T-helper 9 cell (primary cell): ENCODE data around the gene EXOSC5.
"Not testable (repeated sequence)": the region's sequence is repeated elsewhere in the genome, so short reads cannot be mapped to it uniquely, and the experiment has no call there.

Source experiments
- DNase-seq: peaks from one replicate; pipeline ENCODE4 v3.0.0-alpha.2; 2020

Gene EXOSC5

DNA sequence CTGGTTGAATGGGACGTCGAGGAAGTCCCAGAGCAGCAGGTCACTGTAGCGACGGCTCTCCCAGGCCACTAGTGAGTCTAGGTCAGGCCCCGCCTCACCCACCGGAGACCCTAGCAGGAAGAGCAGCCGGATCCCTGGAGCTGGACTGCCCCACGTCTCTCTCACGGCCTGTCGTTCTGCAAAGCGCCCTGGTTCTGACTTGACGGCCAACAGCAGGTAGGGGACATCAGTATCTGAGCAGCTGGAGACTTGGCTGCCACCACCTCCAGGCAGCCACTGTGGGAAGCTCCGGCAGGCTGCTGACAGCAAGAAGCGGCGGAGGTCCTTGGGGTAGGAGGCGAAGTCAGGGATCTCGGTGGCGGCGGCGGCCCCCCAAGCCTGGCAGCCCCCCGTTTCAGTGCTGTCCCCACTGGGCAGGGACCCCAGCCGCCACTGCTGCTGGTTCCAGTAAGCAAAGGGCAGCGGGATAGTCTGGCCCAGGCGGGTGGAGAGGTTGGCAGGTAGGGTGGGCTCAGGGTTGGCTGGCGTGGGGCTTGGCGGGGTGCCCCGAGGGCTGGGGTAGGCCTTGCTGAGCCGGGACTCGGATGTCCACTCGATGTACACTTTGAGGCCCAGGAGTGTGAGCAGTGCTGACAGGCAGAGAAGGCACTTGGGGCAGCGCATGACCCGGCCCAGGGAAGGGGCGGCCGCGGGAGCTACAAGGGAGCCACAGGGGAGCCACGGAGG lies 29.1 kb upstream of the EXOSC5 start:
- DNase-seq = no peak

DNA sequence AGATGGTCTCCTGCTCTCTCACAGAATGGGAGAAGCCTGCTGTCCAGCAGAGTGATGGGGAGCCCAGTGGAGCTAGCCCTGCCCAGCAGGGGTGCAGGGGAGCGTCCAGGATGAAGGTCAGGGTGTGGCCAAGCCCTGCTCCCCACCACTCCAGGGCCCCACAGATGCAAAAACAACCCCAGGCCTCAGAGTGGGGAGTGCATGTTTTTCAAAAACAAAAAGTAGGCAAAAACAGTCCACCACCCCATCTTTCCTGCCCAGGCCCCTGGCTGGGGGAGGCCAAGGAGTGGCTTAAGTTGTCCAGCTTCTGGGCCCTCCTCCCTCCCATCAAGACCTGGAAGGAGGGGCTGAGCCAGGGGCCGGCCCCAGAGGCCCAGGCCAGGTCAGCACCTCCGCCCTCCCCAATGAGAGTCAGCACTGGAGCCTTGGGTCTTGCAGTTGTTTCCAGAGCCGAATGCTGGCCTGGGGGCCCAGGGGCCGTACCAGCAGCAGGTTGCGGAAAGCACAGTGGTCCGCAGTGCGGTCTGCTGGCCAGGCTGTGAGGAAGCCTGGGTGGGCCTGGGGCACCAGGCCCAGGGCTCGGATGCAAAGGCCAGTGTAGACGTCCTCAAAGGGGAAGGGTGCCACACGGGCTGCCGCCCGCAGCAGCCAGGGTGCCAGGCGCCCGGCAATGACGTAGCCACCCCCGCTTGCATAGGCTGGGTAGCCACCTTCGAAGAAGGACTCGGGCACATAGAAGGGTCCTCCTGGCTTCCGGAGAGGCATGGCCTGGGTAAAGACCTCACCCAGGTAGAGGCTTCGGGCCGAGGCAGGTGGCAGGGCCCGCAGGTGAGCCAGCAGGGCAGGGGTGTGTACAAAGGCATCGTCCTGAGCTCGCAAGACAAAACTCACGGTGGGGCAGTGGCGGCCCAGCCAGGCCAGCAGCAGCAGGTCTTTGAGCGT lies 28.3 kb upstream of the EXOSC5 start:
- no peak for DNase-seq

DNA sequence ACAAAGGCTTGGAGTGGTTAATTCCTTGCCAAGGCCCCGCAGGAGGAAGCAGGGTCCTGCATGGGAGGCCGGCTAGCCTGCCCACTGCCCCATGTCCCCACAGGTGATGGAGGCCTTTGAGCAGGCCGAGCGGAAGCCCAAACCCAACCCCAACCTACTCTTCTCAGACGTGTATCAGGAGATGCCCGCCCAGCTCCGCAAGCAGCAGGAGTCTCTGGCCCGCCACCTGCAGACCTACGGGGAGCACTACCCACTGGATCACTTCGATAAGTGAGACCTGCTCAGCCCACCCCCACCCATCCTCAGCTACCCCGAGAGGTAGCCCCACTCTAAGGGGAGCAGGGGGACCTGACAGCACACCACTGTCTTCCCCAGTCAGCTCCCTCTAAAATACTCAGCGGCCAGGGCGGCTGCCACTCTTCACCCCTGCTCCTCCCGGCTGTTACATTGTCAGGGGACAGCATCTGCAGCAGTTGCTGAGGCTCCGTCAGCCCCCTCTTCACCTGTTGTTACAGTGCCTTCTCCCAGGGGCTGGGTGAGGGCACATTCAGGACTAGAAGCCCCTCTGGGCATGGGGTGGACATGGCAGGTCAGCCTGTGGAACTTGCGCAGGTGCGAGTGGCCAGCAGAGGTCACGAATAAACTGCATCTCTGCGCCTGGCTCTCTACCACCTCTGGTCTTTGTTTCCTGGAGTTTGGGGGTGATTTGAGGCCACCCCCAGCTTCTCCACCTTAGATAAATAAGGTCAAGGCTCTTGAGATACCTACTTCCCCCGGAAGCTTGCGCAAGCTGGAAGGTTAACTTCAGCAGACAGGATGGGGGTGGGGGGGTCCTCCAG lies 27.4 kb upstream of the EXOSC5 start:
- no peak for DNase-seq

DNA sequence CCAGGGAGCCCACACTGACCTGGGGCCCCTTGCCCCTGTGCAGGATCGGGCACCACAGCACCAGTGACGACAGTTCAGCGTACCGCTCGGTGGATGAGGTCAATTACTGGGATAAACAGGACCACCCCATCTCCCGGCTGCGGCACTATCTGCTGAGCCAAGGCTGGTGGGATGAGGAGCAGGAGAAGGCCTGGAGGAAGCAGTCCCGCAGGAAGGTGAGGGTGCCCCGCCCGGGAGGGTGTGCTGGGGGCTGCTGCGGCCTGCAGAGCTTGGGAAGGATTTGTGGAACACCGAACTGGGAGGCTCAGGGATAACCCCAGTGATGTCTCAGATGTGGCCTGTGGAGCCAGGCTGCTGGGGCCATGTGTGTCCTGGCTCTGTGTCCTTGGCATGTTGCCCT lies 25.8 kb upstream of the EXOSC5 start:
- no peak for DNase-seq

DNA sequence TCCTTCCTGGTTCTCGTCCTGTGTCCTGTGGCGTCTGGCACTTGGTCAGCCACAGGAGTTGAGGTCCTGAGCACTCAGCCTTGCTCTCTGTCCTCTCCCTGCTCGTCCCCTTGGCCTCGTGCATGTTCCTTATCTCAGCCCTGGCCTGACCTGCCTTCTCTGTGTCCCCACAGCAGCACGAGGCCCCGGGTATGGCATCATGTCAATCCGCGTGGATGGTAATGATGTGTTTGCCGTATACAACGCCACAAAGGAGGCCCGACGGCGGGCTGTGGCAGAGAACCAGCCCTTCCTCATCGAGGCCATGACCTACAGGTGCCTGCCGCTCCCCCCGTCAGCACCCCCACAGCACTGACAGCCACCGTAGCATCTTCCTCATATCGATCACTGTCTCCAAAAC lies 25.3 kb upstream of the EXOSC5 start:
- no peak for DNase-seq

GRCh38 chr19:41421973-41422372 lies 24.8 kb upstream of the EXOSC5 start:
- no peak for DNase-seq

DNA sequence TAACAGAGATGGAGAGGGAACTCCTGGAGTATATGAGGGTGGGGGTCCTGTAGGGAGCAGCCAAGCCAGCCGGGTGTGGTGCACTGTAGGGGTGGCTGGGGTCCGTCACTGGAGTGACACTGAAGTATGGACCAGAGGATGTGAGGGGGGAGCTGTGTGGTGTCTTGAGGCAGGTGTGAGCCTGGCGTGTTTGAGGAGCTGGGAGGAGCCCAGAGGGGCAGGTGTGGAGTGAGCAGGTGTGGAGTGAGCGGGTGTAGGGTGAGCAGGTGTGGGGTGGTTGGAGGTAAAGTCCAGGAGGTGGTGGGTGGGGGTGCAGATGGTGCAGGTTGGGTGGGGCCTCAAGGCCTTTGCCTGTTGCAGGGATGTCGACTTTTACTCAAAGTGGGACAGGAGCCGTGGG lies 24.2 kb upstream of the EXOSC5 start:
- no peak for DNase-seq

- no peak for DNase-seq
Observed at GRCh38 chr19:41420101-41420880, 23.1 kb upstream of the EXOSC5 start.

GRCh38 chr19:41416194-41416674 lies 19.1 kb upstream of the EXOSC5 start:
- DNase-seq = no peak

- DNase-seq = no peak
Observed at GRCh38 chr19:41415154-41415571, 18.0 kb upstream of the EXOSC5 start.

- DNase-seq = no peak
Observed at GRCh38 chr19:41414461-41414860, 17.3 kb upstream of the EXOSC5 start.

DNA sequence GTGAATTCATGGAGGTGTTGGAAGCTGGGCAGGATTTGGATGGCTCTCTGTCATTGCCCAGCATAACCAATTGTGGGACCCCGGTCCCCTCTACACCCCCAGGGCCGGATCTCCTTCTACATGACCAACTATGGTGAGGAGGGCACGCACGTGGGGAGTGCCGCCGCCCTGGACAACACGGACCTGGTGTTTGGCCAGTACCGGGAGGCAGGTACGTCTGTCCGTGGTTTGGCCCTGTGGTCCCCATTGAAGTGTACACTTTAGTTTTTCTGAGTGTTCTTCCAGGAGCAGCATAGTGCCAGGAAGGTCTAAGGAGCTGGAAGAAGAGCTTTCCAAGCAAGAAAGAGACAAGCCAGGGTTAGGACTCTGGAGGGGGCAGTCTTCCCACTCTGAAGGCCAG lies 16.8 kb upstream of the EXOSC5 start:
- no peak for DNase-seq

GRCh38 chr19:41412953-41413352 lies 15.8 kb upstream of the EXOSC5 start:
- DNase-seq = no peak

DNA sequence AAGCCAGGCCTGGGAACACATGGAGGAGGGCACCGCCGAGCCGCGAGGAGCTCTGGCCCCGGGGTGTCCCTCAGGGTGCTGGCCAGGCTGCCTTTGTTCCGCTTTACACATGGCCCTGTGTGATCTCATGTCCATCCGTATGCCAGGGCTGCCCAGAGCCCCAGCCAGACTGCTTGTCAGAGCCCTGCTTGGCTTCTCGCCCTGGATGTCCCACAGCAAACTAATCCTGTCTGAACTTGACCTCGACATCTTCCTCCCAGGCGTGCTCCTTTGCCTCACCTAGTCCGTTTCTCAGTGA lies 14.8 kb upstream of the EXOSC5 start:
- DNase-seq = no peak

DNA sequence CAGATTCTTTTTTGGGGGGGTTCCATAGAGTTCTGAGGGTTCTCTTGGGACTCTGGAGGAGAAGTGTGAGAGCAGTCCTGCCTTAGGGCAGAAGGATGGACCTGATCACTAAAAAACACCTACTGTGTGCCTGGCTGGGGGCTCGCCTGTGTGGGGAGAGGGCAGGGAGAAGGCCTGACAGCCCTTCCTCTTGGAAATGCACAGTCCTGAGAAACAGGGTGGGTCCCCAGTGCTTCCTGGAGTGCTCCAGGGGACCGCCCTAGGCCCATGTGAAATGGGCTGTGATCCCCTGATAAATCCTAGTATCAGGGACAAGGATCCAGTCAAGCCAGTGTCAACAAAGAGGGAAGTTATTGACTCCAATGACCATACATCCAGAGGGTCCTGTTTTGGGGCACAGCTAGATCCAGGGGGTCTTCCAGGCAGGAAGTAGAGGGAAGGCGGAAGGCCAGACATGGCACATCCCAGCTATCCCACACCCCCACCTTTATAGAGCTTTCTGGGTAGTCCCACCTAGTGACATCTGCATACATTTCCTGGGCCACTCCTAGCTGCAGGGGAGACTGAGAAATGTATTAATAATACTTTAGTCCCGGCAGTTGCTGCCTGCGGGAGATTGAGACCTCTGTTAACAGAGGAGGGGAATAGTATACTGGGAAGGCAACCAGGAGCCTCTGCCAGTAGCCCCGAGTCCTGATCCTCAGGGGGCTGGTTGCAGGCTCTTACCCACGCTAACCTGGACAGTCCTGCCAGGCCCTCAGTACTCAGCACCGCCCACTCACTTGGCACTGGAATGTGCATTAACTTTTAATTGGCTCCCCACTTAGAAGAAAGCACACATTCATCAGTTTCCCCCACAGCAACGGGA lies 14.2 kb upstream of the EXOSC5 start:
- no peak for DNase-seq

DNA sequence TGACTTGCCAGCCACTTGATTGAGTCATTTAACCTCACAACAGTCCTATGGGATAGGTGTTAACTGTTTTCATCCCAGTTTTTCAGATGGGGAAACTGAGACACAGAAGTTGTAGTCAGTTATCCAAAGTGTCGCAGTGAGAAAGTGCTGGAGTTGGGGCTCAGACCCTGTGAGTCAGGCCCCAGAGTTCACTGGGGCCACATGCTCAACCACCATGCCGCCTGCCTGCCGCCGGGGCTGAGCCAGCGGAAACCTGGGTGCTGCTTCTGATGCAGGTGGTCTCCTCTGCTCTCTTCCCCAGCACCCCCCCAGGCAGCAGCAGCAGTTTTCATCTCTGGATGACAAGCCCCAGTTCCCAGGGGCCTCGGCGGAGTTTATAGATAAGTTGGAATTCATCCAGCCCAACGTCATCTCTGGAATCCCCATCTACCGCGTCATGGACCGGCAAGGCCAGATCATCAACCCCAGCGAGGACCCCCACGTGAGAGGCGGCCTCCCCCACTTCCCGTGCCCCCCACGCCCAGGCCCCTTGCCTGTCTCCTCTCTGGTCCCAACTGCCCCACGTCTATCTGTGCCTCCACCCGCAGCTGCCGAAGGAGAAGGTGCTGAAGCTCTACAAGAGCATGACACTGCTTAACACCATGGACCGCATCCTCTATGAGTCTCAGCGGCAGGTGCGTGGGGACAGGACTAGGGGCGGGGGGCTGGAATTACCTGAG lies 13.3 kb upstream of the EXOSC5 start:
- DNase-seq = no peak

GRCh38 chr19:41409288-41409687 lies 12.1 kb upstream of the EXOSC5 start:
- no peak for DNase-seq

DNA sequence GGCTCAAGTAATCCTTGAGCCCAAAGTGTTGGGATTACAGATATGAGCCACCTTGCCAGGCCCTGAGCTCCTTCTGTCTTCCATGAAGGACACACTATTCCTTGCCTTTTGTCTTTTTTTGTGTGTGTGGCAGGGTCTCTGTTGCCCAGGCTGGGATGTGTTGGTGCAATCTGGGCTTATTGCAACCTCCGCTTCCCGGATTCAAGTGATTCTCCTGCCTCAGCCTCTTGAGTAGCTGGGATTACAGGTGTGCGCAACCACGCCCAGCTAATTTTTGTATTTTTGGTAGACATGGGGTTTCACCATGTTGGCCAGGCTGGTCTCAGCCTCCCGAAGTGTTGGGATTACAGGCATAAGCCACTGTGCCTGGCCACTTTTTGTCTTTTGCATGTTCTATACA lies 11.7 kb upstream of the EXOSC5 start:
- not testable (repeated sequence) for DNase-seq

GRCh38 chr19:41408256-41408655 lies 11.1 kb upstream of the EXOSC5 start:
- DNase-seq = no peak

- no peak for DNase-seq
Observed at GRCh38 chr19:41407271-41407670, 10.1 kb upstream of the EXOSC5 start.

- no peak for DNase-seq
Observed at GRCh38 chr19:41405776-41406175, 8.6 kb upstream of the EXOSC5 start.
